Spleen (tissue), 7 donors: ENCODE measurements around the gene PLXND1.

Source experiments
- POLR2A ChIP-seq, 3 donors: fragments of 450-650 bp; IDR thresholded peaks; one replicate each; pipeline ENCODE4 v1.5.1; 2017; ENCODE audit warnings: antibody characterized with exemption in 3 of 3, mild to moderate bottlenecking in 1 of 3
- POLR2AphosphoS5 ChIP-seq, 3 donors: sonication (generic); formaldehyde crosslinking; IDR thresholded peaks; one replicate each; pipeline ENCODE4 v1.5.1; 2017; ENCODE audit warnings: antibody characterized with exemption in 3 of 3
- TF ChIP-seq, protein P1 (sequence below), 11 experiments: fragments of 200-600 bp in 7 of 11; fragments of 450-650 bp in 4 of 11; sonication (generic) in 4 of 11; IDR thresholded peaks in 8 of 11; conservative IDR thresholded peaks in 3 of 11; 1 replicate in 7 of 11; 2 replicates in 4 of 11; pipeline versions ENCODE4 v1.4.0 to v1.8.0; 2016 to 2021; ENCODE audit warnings: antibody characterized with exemption in 11 of 11, inconsistent platforms in 4 of 11, mild to moderate bottlenecking in 1 of 11
- donor health status: DM: no; HTN: no; CAD: no; lungs with moderate emphysema.
- donor health status: DM: no; HTN: no; CAD: no.
- donor health status: DM: no; HTN: no; CAD: no.

GRCh38 chr3:129527262-129527661 lies 79.2 kb downstream of the PLXND1 start:
- TF ChIP-seq, protein P1, sequence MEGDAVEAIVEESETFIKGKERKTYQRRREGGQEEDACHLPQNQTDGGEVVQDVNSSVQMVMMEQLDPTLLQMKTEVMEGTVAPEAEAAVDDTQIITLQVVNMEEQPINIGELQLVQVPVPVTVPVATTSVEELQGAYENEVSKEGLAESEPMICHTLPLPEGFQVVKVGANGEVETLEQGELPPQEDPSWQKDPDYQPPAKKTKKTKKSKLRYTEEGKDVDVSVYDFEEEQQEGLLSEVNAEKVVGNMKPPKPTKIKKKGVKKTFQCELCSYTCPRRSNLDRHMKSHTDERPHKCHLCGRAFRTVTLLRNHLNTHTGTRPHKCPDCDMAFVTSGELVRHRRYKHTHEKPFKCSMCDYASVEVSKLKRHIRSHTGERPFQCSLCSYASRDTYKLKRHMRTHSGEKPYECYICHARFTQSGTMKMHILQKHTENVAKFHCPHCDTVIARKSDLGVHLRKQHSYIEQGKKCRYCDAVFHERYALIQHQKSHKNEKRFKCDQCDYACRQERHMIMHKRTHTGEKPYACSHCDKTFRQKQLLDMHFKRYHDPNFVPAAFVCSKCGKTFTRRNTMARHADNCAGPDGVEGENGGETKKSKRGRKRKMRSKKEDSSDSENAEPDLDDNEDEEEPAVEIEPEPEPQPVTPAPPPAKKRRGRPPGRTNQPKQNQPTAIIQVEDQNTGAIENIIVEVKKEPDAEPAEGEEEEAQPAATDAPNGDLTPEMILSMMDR (IDR thresholded peaks at IDR 0.05 in 8 of 11, conservative IDR thresholded peaks at IDR 0.05 in 3 of 11): no peak
- no peak for TF ChIP-seq POLR2A (IDR thresholded peaks at IDR 0.05)
- no peak for TF ChIP-seq POLR2AphosphoS5 (IDR thresholded peaks at IDR 0.05)
